Measurements from ENCODE around the gene MEX3D. TPM values are rescaled to one million over a fixed set of nuclear protein-coding genes. Genes with fewer than 3 reads are reported as not detected.
A peak's percentile ranks its signal among the peaks of the same experiment; 100 is the strongest.

MEX3D gene
- total RNA-seq, 1 experiment from 2014 or later: 55.6 TPM

DNA sequence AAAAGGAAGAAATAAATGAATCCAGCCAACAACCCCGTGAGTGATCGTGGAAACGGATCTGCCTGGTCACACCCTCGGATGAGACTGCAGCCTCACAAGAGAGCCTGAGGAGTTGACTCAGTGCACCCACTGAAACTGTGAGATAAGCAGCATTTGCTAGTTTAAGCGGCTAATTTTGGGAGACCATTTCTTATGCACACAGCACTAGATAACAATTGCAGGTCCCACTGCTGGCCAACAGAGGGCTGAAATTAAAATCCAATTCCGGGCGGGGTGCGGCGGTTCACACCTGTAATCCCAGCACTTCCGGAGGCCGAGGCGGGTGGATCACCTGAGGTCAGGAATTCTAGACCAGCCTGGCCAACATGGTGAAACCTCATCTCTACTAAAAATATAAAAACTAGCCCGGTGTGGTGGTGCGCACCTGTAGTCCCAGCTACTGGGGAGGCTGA is 33.5 kb upstream of the MEX3D start:
- H2AFZ ChIP-seq: no peak overlapping the region
- intact Hi-C loops (cut with micrococcal nuclease; ENCODE audit: unreplicated experiment): loop anchor here (10.0 kb wide), 1 partner anchor 163 kb away; no protein-coding TSS in a partner anchor
- H3F3A ChIP-seq (ENCODE audit: insufficient read depth, low read depth): peaks cover 12% of the 10 kb centered on the region
- H3K4me2 ChIP-seq: no peak overlapping the region
- no peak for DNase-seq
- H3K4me1 ChIP-seq (replicated peaks; ENCODE audit: insufficient read depth): peaks cover 16% of the 10 kb centered on the region
- no peak overlapping the region for H3K4me3 ChIP-seq
- peaks cover 14% of the 10 kb centered on the region; the same call in 1 of the 2 replicates for H4K20me1 ChIP-seq (ENCODE audit: insufficient read depth)
- POLR2A ChIA-PET (ENCODE audit: unreplicated experiment): no interaction called here
- no peaks in the 10 kb centered on the region for H3K27me3 ChIP-seq (ENCODE audit: insufficient read depth, low read depth)
- H3K79me2 ChIP-seq (ENCODE audit: low read depth): peaks cover 52% of the 10 kb centered on the region
- CTCF ChIA-PET: interaction anchor here (0.6 kb wide), 1 partner anchor 54 kb away, joined by 8 read pairs; no protein-coding TSS in a partner anchor
- no peak overlapping the region for H3K27ac ChIP-seq
- no peaks in the 10 kb centered on the region for H3K9me2 ChIP-seq (ENCODE audit: insufficient read depth)
- H3K36me3 ChIP-seq (ENCODE audit: low read depth): no peaks in the 10 kb centered on the region
- TF ChIP-seq, protein P1, sequence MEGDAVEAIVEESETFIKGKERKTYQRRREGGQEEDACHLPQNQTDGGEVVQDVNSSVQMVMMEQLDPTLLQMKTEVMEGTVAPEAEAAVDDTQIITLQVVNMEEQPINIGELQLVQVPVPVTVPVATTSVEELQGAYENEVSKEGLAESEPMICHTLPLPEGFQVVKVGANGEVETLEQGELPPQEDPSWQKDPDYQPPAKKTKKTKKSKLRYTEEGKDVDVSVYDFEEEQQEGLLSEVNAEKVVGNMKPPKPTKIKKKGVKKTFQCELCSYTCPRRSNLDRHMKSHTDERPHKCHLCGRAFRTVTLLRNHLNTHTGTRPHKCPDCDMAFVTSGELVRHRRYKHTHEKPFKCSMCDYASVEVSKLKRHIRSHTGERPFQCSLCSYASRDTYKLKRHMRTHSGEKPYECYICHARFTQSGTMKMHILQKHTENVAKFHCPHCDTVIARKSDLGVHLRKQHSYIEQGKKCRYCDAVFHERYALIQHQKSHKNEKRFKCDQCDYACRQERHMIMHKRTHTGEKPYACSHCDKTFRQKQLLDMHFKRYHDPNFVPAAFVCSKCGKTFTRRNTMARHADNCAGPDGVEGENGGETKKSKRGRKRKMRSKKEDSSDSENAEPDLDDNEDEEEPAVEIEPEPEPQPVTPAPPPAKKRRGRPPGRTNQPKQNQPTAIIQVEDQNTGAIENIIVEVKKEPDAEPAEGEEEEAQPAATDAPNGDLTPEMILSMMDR (conservative IDR thresholded peaks at IDR 0.05): peak; percentile 28; the same call in 1 of the 2 replicates
- TF ChIP-seq EZH2 (IDR thresholded peaks at IDR 0.05; ENCODE audit: low read depth): no peak
- BruUV-seq (replicated peaks): no TSS peak
- no peaks in the 10 kb centered on the region for H3K9me3 ChIP-seq (ENCODE audit: insufficient read depth, low read depth)

DNA sequence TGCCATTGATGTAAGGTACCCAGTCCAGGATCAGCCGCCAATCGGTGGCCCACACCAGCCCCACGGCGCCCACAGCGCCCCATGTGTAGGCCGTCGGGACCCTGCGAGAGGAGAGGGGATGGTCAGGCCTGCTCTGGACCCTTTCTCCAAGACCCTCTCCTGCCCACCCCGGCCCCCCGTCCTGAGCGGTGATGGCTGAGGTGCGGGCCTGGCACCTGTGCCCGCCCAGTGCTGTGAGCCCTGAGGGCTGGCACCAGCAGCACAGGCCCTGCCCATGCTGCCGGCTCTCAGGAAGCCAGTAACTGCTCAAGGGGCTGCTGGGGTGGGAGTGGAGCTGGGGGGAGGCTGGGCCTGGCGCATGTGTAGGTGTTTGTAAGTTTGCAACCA is 31.3 kb upstream of the MEX3D start:
- CTCF ChIA-PET: no interaction called here
- DNase-seq: no peak
- H3K27me3 ChIP-seq (ENCODE audit: insufficient read depth, low read depth): no peaks in the 10 kb centered on the region

DNA sequence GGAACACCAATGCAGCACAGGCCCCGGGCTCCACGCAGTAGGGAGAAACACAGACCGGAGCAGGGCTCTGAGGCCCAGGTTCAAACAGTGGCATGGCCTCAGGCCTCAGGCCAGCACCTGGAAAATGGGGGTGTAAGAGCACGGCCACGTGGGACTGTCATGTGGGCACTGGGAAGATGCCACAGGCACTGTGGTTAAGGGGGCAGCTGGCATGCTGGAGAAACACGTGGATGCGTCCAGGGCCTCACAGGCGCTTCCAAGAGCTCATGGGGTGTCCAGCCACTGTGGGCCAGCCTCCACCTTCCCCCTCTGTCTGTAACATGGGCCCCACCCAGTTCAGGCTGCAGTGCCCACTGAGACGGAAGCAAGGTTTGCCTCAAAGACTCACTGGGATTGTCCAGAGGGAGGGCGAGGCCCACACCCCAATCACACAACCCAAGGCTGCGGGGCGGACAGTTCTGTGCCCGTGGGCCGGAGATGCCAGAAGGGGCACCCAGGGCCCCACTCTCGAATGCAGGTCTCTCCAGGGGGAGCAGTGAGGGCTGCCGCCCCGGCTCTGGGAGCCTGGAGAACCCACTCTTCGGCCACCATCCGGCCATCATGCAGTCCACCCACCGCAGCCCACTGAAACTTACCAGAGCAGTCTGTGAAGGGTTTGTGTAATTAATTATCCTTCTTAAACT is 30.8 kb upstream of the MEX3D start:
- Histone ChIP-seq H3K36me3 (ENCODE audit: low read depth) (no peaks in the 10 kb centered on the region), H3K27me3 (ENCODE audit: insufficient read depth, low read depth) (no peaks in the 10 kb centered on the region), H3K4me3 (no peak overlapping the region), H3K9me3 (ENCODE audit: insufficient read depth, low read depth) (no peaks in the 10 kb centered on the region), H3K4me1 (replicated peaks; ENCODE audit: insufficient read depth) (peaks cover 3% of the 10 kb centered on the region; the same call in 1 of the 2 replicates), H3K4me2 (no peak overlapping the region), H3K27ac (no peak overlapping the region), H2AFZ (no peak overlapping the region), H3F3A (ENCODE audit: insufficient read depth, low read depth) (peaks cover 5% of the 10 kb centered on the region; the same call in 1 of the 2 replicates), H3K79me2 (ENCODE audit: low read depth) (peaks cover 39% of the 10 kb centered on the region), H4K20me1 (ENCODE audit: insufficient read depth) (peaks cover 14% of the 10 kb centered on the region; the same call in 1 of the 2 replicates), H3K9me2 (ENCODE audit: insufficient read depth) (no peaks in the 10 kb centered on the region)
- ChIA-PET POLR2A (ENCODE audit: unreplicated experiment) (interaction anchor here (0.6 kb wide), 1 partner anchor 216 kb away, joined by 3 read pairs; no protein-coding TSS in a partner anchor), CTCF (interaction anchor here (0.6 kb wide), 1 partner anchor 255 kb away, joined by 8 read pairs; no protein-coding TSS in a partner anchor)
- no peak for TF ChIP-seq EZH2 (IDR thresholded peaks at IDR 0.05; ENCODE audit: low read depth)
- TF ChIP-seq, protein P1 (conservative IDR thresholded peaks at IDR 0.05): no peak
- intact Hi-C loops (cut with micrococcal nuclease; ENCODE audit: unreplicated experiment): no loop called here
- no TSS peak for BruUV-seq (replicated peaks)
- no peak for DNase-seq

More for the DNA sequence above, 31.3 kb upstream of the MEX3D start:
- Histone ChIP-seq H3K36me3 (ENCODE audit: low read depth) (no peaks in the 10 kb centered on the region), H3K4me2 (no peak overlapping the region), H2AFZ (no peak overlapping the region), H3K27ac (no peak overlapping the region), H3F3A (ENCODE audit: insufficient read depth, low read depth) (peaks cover 5% of the 10 kb centered on the region; the same call in 1 of the 2 replicates), H3K9me3 (ENCODE audit: insufficient read depth, low read depth) (no peaks in the 10 kb centered on the region), H3K4me1 (replicated peaks; ENCODE audit: insufficient read depth) (peaks cover 8% of the 10 kb centered on the region; the same call in 1 of the 2 replicates), H3K4me3 (no peak overlapping the region), H3K9me2 (ENCODE audit: insufficient read depth) (no peaks in the 10 kb centered on the region), H4K20me1 (ENCODE audit: insufficient read depth) (peaks cover 14% of the 10 kb centered on the region; the same call in 1 of the 2 replicates), H3K79me2 (ENCODE audit: low read depth) (peaks cover 44% of the 10 kb centered on the region)
- BruUV-seq (replicated peaks): no TSS peak
- no peak for TF ChIP-seq EZH2 (IDR thresholded peaks at IDR 0.05; ENCODE audit: low read depth)
- TF ChIP-seq, protein P1 (conservative IDR thresholded peaks at IDR 0.05): no peak
- intact Hi-C loops (cut with micrococcal nuclease; ENCODE audit: unreplicated experiment): no loop called here
- POLR2A ChIA-PET (ENCODE audit: unreplicated experiment): no interaction called here

Measured in PC-9 (cell line).